ENCODE results near the gene HPCA. TPM values are rescaled to one million over a fixed set of nuclear protein-coding genes. Genes with fewer than 3 reads are reported as not detected.

HPCA gene
- total RNA-seq, 1 experiment from 2014 or later, result not detected

GRCh38 chr1:32926562-32926961, 40.3 kb downstream of the HPCA start:
- TF ChIP-seq, protein P1, sequence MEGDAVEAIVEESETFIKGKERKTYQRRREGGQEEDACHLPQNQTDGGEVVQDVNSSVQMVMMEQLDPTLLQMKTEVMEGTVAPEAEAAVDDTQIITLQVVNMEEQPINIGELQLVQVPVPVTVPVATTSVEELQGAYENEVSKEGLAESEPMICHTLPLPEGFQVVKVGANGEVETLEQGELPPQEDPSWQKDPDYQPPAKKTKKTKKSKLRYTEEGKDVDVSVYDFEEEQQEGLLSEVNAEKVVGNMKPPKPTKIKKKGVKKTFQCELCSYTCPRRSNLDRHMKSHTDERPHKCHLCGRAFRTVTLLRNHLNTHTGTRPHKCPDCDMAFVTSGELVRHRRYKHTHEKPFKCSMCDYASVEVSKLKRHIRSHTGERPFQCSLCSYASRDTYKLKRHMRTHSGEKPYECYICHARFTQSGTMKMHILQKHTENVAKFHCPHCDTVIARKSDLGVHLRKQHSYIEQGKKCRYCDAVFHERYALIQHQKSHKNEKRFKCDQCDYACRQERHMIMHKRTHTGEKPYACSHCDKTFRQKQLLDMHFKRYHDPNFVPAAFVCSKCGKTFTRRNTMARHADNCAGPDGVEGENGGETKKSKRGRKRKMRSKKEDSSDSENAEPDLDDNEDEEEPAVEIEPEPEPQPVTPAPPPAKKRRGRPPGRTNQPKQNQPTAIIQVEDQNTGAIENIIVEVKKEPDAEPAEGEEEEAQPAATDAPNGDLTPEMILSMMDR (IDR thresholded peaks at IDR 0.05; ENCODE audit: unreplicated experiment), result no peak
- peaks cover 13% of the 10 kb centered on the region for H3K4me1 Mint-ChIP-seq (ENCODE audit: low read depth, unreplicated experiment)
- DNase-seq, result no peak
- no peak overlapping the region for H3K27ac Mint-ChIP-seq (ENCODE audit: unreplicated experiment)
- CTCF ChIA-PET, result no interaction called here
- intact Hi-C loops (cut with micrococcal nuclease; ENCODE audit: unreplicated experiment), result no loop called here
- no peaks in the 10 kb centered on the region for H3K9me3 Mint-ChIP-seq (ENCODE audit: low read depth, unreplicated experiment)
- no peak overlapping the region for H3K4me3 Mint-ChIP-seq (ENCODE audit: low read depth, unreplicated experiment)
- H3K27me3 Mint-ChIP-seq (ENCODE audit: unreplicated experiment), result peaks cover 34% of the 10 kb centered on the region
- H3K36me3 Mint-ChIP-seq (ENCODE audit: insufficient read depth, unreplicated experiment), result no peaks in the 10 kb centered on the region
- BruUV-seq (replicated peaks), result no TSS peak

DNA sequence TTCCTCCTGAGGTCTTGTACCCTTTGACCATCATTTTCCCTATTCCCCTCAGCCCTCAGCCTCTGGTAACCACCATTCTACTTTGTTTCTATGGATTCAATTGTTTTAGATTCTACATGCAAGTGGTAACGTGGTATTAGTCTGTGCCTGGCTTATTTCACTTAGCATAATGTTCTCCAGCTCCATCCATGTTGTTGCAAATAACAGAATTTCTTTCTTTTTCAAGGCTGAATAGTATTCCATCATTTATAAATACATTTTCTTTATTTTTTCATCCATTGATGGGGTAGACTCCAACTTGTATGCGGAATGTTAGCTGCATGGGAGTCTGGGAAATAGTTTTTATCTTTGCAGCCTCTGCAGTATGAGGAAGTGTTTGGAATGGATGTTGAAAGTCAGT, 41.1 kb downstream of the HPCA start:
- peaks cover 13% of the 10 kb centered on the region for H3K4me1 Mint-ChIP-seq (ENCODE audit: low read depth, unreplicated experiment)
- no peak overlapping the region for H3K4me3 Mint-ChIP-seq (ENCODE audit: low read depth, unreplicated experiment)
- DNase-seq, result no peak
- TF ChIP-seq, protein P1 (IDR thresholded peaks at IDR 0.05; ENCODE audit: unreplicated experiment), result no peak
- H3K36me3 Mint-ChIP-seq (ENCODE audit: insufficient read depth, unreplicated experiment), result no peaks in the 10 kb centered on the region
- intact Hi-C loops (cut with micrococcal nuclease; ENCODE audit: unreplicated experiment), result no loop called here
- CTCF ChIA-PET, result no interaction called here
- H3K27me3 Mint-ChIP-seq (ENCODE audit: unreplicated experiment), result peaks cover 34% of the 10 kb centered on the region
- BruUV-seq (replicated peaks), result no TSS peak
- H3K27ac Mint-ChIP-seq (ENCODE audit: unreplicated experiment), result no peak overlapping the region
- no peaks in the 10 kb centered on the region for H3K9me3 Mint-ChIP-seq (ENCODE audit: low read depth, unreplicated experiment)

DNA sequence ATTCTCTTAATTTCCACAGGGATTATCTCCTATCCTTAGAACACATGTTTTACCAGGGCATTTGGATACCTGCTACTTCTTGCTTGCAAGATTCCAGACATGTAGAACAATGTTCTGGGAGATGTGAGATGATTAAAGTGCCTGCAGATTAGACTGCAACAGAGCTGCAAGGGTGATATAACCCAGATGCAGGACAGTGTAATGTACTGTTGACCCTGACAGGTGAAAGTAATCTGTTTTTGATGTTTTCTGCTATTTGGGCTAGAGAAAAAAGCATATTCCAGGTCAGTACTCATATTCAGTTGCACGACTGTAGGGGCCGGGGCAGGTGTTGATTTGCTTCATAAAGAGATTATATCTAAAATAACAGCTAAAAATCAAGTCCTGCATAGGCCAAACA, 42.0 kb downstream of the HPCA start:
- Mint-ChIP-seq H3K9me3 (ENCODE audit: low read depth, unreplicated experiment) (no peaks in the 10 kb centered on the region), H3K36me3 (ENCODE audit: insufficient read depth, unreplicated experiment) (no peaks in the 10 kb centered on the region), H3K27me3 (ENCODE audit: unreplicated experiment) (peaks cover 30% of the 10 kb centered on the region), H3K27ac (ENCODE audit: unreplicated experiment) (no peak overlapping the region), H3K4me1 (ENCODE audit: low read depth, unreplicated experiment) (peaks cover 16% of the 10 kb centered on the region), H3K4me3 (ENCODE audit: low read depth, unreplicated experiment) (no peak overlapping the region)
- DNase-seq, result no peak
- no TSS peak for BruUV-seq (replicated peaks)
- TF ChIP-seq, protein P1 (IDR thresholded peaks at IDR 0.05; ENCODE audit: unreplicated experiment), result no peak
- CTCF ChIA-PET, result no interaction called here
- intact Hi-C loops (cut with micrococcal nuclease; ENCODE audit: unreplicated experiment), result no loop called here

GRCh38 chr1:32928715-32929114, 42.4 kb downstream of the HPCA start:
- H3K36me3 Mint-ChIP-seq (ENCODE audit: insufficient read depth, unreplicated experiment), result peaks cover under 1% of the 10 kb centered on the region
- peaks cover 26% of the 10 kb centered on the region for H3K27me3 Mint-ChIP-seq (ENCODE audit: unreplicated experiment)
- no peak overlapping the region for H3K27ac Mint-ChIP-seq (ENCODE audit: unreplicated experiment)
- H3K4me3 Mint-ChIP-seq (ENCODE audit: low read depth, unreplicated experiment), result no peak overlapping the region
- peaks cover 20% of the 10 kb centered on the region for H3K4me1 Mint-ChIP-seq (ENCODE audit: low read depth, unreplicated experiment)
- H3K9me3 Mint-ChIP-seq (ENCODE audit: low read depth, unreplicated experiment), result no peaks in the 10 kb centered on the region
- no peak for DNase-seq
- TF ChIP-seq, protein P1 (IDR thresholded peaks at IDR 0.05; ENCODE audit: unreplicated experiment), result no peak
- BruUV-seq (replicated peaks), result no TSS peak
- CTCF ChIA-PET, result no interaction called here
- intact Hi-C loops (cut with micrococcal nuclease; ENCODE audit: unreplicated experiment), result no loop called here
